Measurements from ENCODE around the gene FGR. TPM values are rescaled to one million over a fixed set of nuclear protein-coding genes. Genes with fewer than 3 reads are reported as not detected.

Gene FGR
- total and polyA plus RNA-seq, 8 donors = 0.51 to 6.8 (median 3.1) TPM

- FAIRE-seq (no peak), ATAC-seq (no peak), DNase-seq (peak in 1 of 6 donors; percentile 15)
- no peak for TF ChIP-seq CTCF (IDR thresholded peaks at IDR 0.05)
- Histone ChIP-seq H3K27me3 (no peaks in the 10 kb centered on the region), H3K4me1 (no peaks in the 10 kb centered on the region), H3K9me3 (no peaks in the 10 kb centered on the region), H3K27ac (peak overlapping the region in 1 of 4 donors; percentile 17), H3K4me3 (no peak overlapping the region), H3K36me3 (no peaks in the 10 kb centered on the region)
- intact Hi-C loops (cut with DNase I) = no loop called here
- WGBS, 2 donors = 79 to 83% methylated on average over 1 of the region's 1 CpG
These were observed 15.2 kb upstream of the FGR start for GRCh38 chr1:27650171-27650538.

GRCh38 chr1:27649306-27649635 lies 14.3 kb upstream of the FGR start:
- WGBS, 2 donors = 90 to 92% methylated on average over 11 of the region's 11 CpGs
- FAIRE-seq (no peak), DNase-seq (peak in 1 of 6 donors; percentile 7), ATAC-seq (no peak)
- Histone ChIP-seq H3K4me3 (no peak overlapping the region), H3K27ac (no peak overlapping the region), H3K4me1 (no peaks in the 10 kb centered on the region), H3K9me3 (no peaks in the 10 kb centered on the region), H3K27me3 (no peaks in the 10 kb centered on the region), H3K36me3 (no peaks in the 10 kb centered on the region)
- intact Hi-C loops (cut with DNase I) = no loop called here
- TF ChIP-seq CTCF (IDR thresholded peaks at IDR 0.05) = no peak

- DNase-seq (peak in 1 of 6 donors; percentile 14), ATAC-seq (peak in 2 of 4 donors; percentile 32 to 39), FAIRE-seq (no peak)
- Histone ChIP-seq H3K4me1 (no peaks in the 10 kb centered on the region), H3K36me3 (no peaks in the 10 kb centered on the region), H3K4me3 (no peak overlapping the region), H3K9me3 (no peaks in the 10 kb centered on the region), H3K27ac (no peak overlapping the region), H3K27me3 (no peaks in the 10 kb centered on the region)
- intact Hi-C loops (cut with DNase I) = no loop called here
- no peak for TF ChIP-seq CTCF (IDR thresholded peaks at IDR 0.05)
- 62 to 67% methylated on average over 6 of the region's 6 CpGs for WGBS, 2 donors
These were observed 13.8 kb upstream of the FGR start for GRCh38 chr1:27648602-27649305.

- Histone ChIP-seq H3K36me3 (no peaks in the 10 kb centered on the region), H3K27me3 (no peaks in the 10 kb centered on the region), H3K9me3 (no peaks in the 10 kb centered on the region), H3K27ac (no peak overlapping the region), H3K4me3 (no peak overlapping the region), H3K4me1 (no peaks in the 10 kb centered on the region)
- DNase-seq (no peak), ATAC-seq (no peak), FAIRE-seq (no peak)
- TF ChIP-seq CTCF (IDR thresholded peaks at IDR 0.05) = no peak
- intact Hi-C loops (cut with DNase I) = no loop called here
- WGBS, 2 donors = 89 to 95% methylated on average over 5 of the region's 5 CpGs
These were observed 12.3 kb upstream of the FGR start for GRCh38 chr1:27647328-27647727.

GRCh38 chr1:27646676-27647075 lies 11.7 kb upstream of the FGR start:
- intact Hi-C loops (cut with DNase I) = no loop called here
- TF ChIP-seq CTCF (IDR thresholded peaks at IDR 0.05) = no peak
- FAIRE-seq = no peak
- WGBS, 2 donors = 82 to 87% methylated on average over 8 of the region's 8 CpGs
- no peaks in the 10 kb centered on the region for H3K27me3 ChIP-seq
- no peak overlapping the region for H3K27ac ChIP-seq
- H3K9me3 ChIP-seq = no peaks in the 10 kb centered on the region
- H3K36me3 ChIP-seq = no peaks in the 10 kb centered on the region
- no peak for ATAC-seq
- peak in 1 of 6 donors; percentile 23 for DNase-seq
- no peaks in the 10 kb centered on the region for H3K4me1 ChIP-seq
- H3K4me3 ChIP-seq = no peak overlapping the region

All from pancreas (tissue), 10 donors.